Activated CD4-positive, alpha-beta T cell treated with anti-CD3 and anti-CD28 coated beads, Interleukin-2, Interleukin-4, amounts not matched to agents 100 ng/mL and 50 ng/mL, durations not matched to agents 16 hours and 8 hours (primary cell): ENCODE measurements around the gene PGLYRP1.

ENCODE experiments used
- DNase-seq: peaks from one replicate; pipeline ENCODE4 v3.0.0-alpha.2; 2020; ENCODE audit warnings: low spot score

The PGLYRP1 gene

GRCh38 chr19:46022431-46023310 is at the start of gene PGLYRP1:
Gene PGLYRP1 (minus strand): TSS chr19:46023053. CDS start chr19:46023021, 32 bp downstream.
- DNase-seq = no peak

- DNase-seq = no peak
Observed at GRCh38 chr19:46069806-46070341, 47.0 kb upstream of the PGLYRP1 start.

DNA sequence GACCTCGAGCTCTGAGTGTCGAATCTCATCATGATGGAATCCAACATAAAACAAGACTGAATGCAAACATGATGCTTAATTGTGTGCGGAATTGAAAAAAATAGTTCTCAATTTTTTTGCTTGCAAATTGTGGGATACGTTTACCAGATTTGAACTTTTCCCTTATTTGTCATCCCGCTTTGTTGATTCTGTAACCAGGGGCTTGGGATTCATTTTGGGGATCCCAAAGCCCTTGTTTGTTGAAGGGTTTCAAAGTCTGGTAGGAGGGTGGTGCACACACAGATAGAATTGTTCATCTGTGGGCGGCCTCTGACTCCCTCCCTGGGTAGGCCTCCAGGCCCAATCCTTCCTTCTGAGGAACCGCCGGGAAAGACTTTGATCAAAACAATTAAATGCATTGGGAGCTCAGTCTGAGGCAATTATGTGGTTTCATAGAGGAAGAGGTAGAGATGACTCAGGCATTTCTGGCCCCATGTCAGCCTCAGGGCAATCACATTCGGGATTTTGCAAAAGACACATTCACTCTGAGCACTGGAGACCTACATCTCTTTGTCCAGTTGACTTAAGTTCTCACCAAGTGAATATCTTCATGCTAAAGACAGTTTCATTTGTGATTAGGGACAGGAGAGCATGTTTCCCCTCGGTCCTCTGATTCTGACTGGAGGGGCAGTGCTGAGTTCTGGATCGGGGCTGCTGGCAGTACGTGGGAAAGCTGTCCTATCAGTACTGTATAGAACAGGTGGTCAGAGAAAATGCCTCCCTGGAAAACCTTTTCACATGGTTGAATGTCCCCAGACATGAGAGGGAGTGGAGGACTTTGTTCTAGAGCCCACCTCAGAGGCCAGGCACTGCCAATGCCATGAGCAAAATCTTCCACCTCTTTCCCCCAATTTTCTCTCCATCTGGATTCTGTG is 45.7 kb upstream of the PGLYRP1 start:
- DNase-seq = no peak

- no peak for DNase-seq
Observed at GRCh38 chr19:46067691-46068090, 44.8 kb upstream of the PGLYRP1 start.

DNA sequence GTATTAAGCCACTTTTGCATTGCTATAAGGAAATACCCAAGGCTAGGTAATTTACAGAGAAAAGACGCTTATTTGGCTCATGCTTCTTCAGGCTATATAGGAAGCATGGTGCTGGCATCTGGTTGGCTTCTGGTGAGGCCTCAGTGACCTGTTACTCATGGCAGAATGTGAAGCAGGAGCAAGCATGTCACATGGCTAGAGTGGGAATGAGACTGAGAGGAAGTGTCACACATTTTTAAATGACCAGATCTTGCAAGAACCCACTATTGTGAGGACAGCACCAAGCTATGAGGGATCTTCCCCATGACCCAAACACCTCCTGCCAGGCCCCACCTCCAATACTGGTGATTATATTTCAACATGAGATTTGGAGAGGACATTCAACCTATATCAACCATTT is 43.6 kb upstream of the PGLYRP1 start:
- no peak for DNase-seq

DNA sequence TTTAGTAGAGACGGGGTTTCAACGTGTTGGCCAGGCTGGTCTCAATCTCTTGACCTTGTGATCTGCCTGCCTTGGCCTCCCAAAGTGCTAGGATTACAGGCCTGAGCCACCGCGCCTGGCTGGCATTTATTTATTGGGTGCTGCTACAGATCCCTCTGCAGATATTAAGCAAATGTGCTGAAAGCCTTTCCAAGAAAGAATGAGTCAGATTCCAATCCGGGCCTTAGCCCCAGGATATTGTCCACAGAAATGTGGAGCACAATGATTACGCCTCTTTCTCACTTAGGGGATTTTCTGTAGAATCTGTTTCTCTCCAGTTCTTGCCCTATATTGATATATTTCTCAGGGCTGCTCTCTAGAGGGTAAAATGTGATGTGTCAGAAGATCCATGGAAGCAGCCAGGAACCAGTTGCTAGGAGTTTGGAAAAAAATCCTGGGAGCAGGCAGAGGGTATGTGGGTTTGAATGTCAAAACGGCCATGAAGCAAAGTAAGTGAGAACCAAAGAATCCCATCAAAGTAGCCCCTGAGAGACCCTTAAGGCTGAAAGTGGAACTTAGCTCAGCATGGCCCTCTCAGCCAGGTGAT is 42.7 kb upstream of the PGLYRP1 start:
- no peak for DNase-seq

DNA sequence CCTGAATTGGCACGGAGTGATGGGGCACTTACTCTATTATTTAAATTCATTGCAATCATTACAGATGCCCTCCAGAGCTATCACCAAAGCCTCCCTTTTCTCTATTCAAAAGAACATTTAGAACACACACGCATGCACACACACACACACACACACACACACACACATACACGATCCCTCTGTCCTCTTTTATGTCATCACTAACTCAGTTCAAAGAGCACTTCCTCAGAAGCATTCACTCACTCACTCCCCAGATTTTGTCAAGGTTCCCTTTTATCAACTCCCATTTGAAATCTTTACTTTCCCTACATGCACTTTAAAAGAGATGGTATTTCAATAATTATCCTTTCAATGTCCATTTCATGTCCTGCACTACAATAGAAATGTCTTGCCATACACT is 40.3 kb upstream of the PGLYRP1 start:
- DNase-seq = no peak

GRCh38 chr19:46060012-46060411 is 37.2 kb upstream of the PGLYRP1 start:
- no peak for DNase-seq

GRCh38 chr19:46058778-46059177 is 35.9 kb upstream of the PGLYRP1 start:
- DNase-seq = no peak

- DNase-seq = no peak
Observed at GRCh38 chr19:46056536-46056935, 33.7 kb upstream of the PGLYRP1 start.

GRCh38 chr19:46052896-46053295 is 30.0 kb upstream of the PGLYRP1 start:
- DNase-seq = no peak

DNA sequence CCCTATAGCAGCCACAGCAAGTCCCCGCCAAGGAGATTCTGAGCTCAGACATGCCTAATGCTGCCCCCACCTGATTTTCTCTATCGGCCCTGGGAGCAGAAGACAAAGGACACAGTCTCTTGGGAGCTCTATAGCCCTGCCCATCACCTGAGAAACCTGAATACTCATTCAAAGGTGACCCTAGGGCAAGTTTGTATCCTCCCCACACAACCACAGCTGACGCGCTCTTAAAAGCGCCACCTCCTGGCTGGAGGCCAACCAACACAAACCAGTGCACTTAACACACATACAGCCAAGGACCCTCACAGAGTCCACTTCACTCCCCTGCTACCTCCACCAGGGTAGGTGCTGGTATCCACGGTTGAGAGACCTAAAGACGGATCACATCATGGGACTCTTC is 26.7 kb upstream of the PGLYRP1 start:
- no peak for DNase-seq

DNA sequence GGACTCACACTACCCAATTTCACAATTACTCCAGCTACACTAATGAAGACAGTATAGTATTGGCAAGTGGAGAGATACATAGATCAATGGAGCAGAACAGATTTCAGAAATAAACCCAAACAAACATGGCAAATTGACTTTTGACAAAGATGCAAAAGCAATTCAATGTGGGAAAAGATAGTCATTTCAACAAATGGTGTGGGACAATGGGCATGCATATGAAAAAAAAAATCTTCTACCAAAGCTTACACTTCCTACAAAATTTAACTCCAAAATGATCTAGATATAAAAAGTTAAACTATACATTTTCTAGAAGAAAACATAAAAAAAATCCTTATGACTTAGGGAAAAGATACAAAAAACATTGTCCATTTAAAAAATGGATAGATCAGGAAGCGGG is 20.7 kb upstream of the PGLYRP1 start:
- DNase-seq = no peak

DNA sequence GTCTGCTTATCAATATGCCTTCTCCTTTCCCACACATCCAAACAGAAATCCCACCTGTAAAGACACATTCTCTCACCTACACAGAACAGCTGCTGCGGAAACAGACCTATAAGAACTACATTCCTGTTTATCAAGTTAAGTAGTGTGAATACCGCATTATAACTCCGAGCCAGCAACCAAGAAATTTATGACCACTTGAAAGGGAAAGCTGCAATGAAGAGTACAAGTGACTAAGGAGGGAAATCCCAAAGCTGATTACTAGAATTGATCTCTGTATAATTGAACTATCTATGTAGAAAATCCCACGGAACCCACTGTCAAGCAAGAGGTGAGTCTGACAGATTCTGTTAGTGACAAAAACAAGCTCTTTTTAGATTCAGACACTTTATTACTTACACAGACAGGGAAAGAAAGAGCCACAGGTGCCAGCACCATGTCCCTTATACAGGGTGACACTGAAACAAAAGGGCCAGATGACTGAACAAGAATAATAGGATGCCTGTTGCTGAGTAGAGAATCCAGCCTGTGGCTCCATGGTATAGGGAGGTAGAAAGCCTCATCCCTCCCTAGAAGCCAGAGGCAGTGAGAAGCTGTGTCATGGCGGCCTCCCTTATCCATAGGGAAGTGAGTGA is 19.5 kb upstream of the PGLYRP1 start:
- DNase-seq = no peak

DNA sequence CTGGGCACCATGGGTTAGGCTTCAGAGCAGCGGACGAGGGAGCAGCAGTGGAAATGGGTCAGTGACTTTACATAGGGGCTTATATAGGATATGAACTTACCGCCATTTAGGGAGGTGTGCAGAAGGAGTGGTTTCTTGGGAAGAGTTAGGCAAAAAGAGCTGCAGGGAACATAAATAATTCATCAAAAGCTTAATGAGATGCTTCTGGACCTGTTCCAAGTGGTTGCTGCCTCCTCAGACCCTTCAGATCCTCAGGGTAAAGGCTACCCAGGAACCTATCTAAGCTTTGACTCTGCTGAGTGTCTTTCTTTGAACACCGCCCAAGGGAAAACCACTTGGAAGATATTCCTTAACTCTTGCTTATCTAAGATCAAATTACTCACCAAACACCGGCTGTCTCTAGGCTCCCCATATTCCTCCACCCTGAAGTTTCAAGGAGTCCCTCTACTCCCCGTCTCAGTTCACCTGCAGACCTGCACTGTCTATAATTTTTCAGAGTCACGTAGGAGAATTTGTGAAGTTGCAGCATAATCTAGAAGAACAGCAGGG is 18.2 kb upstream of the PGLYRP1 start, which contains the start of gene IGFL4:
Gene IGFL4 (minus strand): TSS at position 51 of the 549 bp plus-strand sequence. CDS start 40 bp downstream, at position 11.
- no peak for DNase-seq

DNA sequence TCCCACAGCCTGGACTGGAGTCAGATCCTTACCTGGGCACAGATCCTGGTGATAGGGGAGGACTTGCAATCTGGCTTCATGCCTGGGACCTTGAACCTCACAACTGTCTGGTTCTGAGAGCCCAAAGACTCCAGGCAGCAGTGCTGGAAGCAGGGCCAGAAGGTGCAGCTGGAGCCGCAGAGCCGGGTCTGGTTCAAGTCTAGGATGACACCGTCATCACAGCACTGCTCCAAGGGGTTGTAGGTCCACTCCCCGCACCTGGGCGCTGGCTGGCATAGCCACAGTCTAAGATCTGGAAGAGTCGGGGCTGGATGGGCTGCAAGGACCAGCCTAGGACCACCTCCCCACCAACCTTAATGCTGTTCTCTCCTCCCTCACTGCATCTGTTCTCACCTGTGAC is 17.3 kb upstream of the PGLYRP1 start:
- DNase-seq = no peak

GRCh38 chr19:46036744-46037128 is 13.9 kb upstream of the PGLYRP1 start:
- no peak for DNase-seq

- no peak for DNase-seq
Observed at GRCh38 chr19:46035986-46036743, 13.3 kb upstream of the PGLYRP1 start.

DNA sequence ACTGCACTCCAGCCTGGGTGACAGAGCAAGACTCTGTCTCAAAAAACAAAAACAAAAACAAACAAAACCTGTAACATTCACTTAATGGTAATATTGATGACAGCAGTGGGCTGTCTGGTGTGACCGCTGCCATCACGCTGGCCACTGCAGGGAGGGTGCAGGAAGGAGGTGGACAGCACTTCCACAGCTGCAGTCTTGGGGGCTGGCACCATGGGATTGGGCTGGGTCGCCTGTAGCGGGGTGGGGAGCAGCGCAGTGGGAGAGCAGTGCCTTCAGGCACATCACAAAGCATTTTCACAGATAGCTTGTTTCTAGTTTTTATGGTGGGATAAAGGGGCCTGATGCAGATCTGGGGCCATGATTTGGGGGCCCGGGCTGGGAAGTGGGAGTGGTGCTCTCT is 12.7 kb upstream of the PGLYRP1 start:
- no peak for DNase-seq

- DNase-seq = no peak
Observed at GRCh38 chr19:46033401-46033800, 10.5 kb upstream of the PGLYRP1 start.

DNA sequence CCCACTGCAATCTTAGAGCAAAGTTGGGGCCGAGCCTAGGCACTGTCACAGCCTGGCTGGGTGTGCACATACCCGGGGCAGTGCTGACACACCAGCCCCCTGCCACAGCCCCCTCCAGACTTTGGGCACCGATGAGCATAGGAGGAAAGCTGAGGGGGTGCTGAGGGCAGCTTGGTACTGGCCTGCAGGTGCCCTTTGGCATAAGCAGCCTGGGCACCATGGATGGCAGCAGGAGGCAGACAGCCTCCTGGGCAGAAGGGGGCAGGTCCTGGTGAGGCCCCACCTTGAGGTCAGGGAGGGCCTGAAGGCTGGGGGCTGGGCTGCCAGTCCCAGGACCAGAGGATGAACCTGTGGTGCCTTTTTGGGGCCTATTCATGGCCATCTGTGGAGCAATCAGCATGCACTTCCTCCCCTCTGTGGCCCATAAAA is 9.8 kb upstream of the PGLYRP1 start:
- DNase-seq = no peak
